Activated CD8-positive, alpha-beta memory T cell treated with anti-CD3 and anti-CD28 coated beads, Interleukin-2, amount 50 U/mL, for 24 hours (primary cell): ENCODE results near the gene DENND4A.
"Not testable (repeated sequence)": the region's sequence is repeated elsewhere in the genome, so short reads cannot be mapped to it uniquely, and the experiment has no call there.

Source experiments
- DNase-seq: peaks from one replicate; pipeline ENCODE4 v3.0.0-alpha.2; 2020; ENCODE audit errors: extremely low read depth

DENND4A gene

GRCh38 chr15:65789105-65789504 is 3.0 kb downstream of the DENND4A start:
- no peak for DNase-seq

- no peak for DNase-seq
These were observed 4.8 kb downstream of the DENND4A start for GRCh38 chr15:65787260-65787659.

GRCh38 chr15:65785151-65785550 is 6.9 kb downstream of the DENND4A start:
- no peak for DNase-seq

DNA sequence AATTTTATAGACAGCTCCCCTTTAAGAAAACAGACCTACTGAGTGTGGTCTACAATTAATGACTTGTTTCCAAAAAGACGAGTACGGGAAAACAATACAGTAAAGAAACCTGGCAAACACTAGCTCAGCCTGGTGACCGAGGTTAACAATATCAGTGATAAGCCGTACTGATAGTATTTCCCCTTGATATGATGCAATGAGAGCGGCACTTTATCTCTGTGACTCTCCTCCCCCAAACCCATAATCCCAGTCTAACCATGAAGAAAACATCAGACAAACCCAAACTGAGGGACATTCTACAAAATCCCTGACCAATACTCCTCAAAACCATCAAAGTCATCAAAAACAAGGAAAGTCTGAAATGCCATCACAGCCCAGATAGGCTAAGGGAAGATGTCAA is 8.2 kb downstream of the DENND4A start:
- DNase-seq: no peak

DNA sequence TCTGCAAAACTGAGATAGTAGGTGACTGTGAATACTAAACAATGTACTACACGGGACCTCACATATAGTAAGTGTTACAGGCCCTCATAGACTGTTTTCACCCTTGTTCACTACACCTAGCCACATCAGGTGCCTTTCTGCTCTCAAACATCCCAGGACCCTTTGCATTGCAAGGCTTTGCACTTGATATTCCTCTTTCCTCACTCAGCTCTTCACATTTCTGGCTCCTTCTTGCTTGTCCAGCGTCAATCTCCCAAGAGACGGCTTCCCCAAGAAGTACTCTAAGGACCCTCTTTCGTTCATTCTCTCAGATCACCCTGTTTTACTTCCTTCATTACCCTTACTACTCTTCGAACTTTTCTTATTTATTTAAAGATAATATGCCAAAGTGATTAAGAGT is 10.0 kb downstream of the DENND4A start:
- DNase-seq: no peak

GRCh38 chr15:65778701-65779100 is 13.4 kb downstream of the DENND4A start:
- DNase-seq: not testable (repeated sequence)

DNA sequence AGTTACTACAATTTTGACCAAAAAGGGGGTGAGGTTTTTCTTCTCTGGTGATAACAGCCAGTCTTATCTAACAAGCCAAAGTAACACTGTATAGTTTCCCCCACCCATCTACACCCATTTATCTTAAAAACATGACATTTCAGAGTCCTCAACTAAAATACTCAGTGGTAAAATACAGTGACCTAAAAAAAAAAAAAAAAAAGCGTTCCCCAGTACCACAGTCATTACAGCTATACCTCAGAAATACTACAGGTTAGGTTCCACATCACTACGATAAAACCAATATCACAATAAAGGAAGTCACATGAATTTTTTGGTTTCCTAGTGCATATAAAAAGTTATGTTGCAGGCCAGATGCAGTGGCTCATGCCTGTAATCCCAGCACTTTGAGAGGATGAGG is 13.8 kb downstream of the DENND4A start:
- no peak for DNase-seq

DNA sequence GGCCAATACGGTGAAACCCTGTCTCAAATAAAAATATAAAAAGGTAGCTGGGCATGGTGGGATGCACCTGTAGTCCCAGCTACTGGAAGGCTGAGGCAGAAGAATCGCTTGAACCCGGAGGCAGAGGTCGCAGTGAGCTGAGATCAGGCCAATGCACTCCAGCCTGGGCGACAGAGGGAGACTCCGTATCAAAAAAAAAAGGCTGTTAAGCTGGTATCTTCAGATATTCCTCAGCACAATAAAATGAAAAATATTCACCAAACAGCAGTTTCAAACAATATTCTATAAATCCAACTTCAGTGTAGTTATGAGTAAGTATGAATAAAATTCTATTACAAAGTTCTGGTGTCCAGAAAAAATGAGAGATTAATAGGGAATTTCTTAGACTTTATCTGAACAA is 14.2 kb downstream of the DENND4A start:
- no peak for DNase-seq

- DNase-seq: no peak
These were observed 15.0 kb downstream of the DENND4A start for GRCh38 chr15:65777053-65777452.

- DNase-seq: no peak
These were observed 18.5 kb downstream of the DENND4A start for GRCh38 chr15:65773386-65774111.

DNA sequence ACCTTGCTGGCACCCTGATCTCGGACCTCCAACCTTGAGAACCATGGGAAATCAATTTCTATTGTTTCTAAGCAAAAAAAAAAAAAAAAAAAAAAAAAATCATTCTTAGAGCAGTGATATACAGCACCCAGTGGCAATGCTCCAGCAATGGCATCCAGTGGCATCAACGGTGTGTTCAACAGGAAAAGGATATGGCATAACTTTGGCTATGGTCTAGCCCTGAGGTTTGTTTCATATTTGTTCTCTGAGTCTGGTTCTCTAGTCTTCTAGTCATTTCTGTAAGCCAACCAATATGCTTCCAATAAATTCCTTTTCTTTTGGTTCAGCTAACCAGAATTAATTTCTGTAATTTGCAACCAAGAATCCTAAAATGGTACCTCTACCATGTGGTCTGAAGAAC is 19.2 kb downstream of the DENND4A start:
- no peak for DNase-seq

- no peak for DNase-seq
These were observed 20.2 kb downstream of the DENND4A start for GRCh38 chr15:65771870-65772269.

GRCh38 chr15:65769482-65769881 is 22.6 kb downstream of the DENND4A start:
- DNase-seq: no peak

- DNase-seq: no peak
These were observed 24.2 kb downstream of the DENND4A start for GRCh38 chr15:65767895-65768294.

DNA sequence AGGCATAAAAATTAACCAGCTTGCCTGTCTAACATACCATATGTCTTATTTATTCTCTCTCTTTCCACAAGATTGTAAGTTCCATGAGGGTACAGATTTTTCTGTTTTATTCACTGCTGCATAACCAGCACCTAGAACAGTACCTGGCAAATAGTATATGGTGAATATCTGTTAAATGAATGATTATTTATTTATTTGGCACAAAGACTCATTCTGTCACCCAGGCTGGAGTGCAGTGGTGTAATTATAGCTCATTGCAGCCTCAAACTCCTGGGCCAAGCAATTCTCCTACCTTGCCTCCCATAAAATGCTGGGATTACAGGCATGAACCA is 24.9 kb downstream of the DENND4A start:
- no peak for DNase-seq

GRCh38 chr15:65766422-65767263 is 25.4 kb downstream of the DENND4A start:
- DNase-seq: no peak

DNA sequence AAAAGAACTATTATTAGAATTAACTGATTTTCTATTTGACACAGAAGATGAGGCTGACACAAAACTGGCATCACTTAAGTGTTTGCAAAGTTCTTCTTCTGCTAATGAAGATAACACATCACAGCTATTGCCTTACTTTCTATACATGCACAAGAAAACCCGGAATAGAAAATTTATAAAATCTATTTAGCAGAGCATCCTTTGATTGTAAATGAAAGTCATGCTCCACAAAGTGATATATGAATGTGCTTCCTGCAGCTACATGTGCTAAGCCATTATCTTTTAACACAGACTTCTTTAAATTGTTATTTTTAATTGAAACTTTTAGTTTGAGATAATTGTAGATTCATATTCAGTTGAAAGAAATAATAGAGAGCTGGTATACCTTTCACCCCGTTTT is 27.0 kb downstream of the DENND4A start:
- DNase-seq: no peak

GRCh38 chr15:65762914-65763787 is 28.9 kb downstream of the DENND4A start:
- no peak for DNase-seq

DNA sequence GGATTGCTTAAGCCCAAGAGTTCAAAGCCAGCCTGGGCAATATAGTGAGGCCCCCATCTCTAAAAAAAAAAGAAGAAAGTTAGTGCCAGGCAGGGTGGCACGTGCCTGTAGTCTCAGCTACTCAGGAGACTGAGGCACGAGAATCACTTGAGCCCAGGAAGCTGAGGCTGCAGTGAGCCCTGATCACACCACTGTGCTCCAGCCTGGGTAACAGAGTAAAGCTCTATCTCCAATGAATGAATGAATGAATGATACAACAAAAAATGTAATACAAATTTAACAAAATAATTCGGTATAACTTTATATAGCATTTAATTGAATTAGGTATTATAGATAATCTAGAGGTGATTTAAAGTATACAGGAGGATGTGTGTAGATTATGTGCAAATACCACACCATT is 29.7 kb downstream of the DENND4A start:
- DNase-seq: no peak

DNA sequence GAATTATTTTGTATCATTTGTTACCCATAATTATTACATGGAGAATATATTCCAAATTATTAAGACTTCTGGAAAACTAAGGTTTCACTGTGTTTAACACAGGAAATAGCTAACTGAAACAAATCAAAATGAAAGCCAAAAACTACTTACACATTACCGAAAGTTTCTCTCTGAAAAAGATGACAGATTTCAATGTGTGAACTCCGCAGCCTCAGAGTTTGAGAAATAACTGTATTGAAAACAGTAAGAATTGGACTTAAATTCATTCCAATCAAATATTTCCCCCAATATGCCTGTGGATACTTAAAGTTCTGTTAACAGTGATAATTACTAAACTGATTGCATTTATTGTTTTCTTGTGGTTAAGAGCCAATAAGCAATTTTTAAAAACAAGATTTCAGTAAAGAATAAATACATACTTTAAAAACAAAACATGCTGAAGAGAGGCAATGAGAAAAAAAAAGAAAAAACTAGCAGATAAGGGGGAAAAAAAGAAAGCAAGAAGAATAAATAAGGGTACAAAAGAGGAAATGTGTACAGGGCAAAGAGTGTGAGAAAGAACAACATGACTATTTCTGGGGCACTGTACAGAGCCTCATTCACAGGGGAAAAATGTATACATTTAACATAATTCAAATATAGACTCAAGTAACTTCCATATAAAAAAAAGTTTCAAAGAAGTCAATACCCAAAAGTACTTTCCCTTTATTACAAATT is 30.7 kb downstream of the DENND4A start:
- no peak for DNase-seq

GRCh38 chr15:65759441-65759840 is 32.7 kb downstream of the DENND4A start:
- no peak for DNase-seq

- no peak for DNase-seq
These were observed 33.9 kb downstream of the DENND4A start for GRCh38 chr15:65758242-65758641.
